HG03025 (cell line): Measurements from ENCODE around the gene RHOD.

Experiments used
- ATAC-seq: cut with Tn5 transposase; IDR thresholded peaks from one replicate; pipeline ENCODE4 v1.9.1; 2021; ENCODE audit warnings: mild to moderate bottlenecking, moderate library complexity; ENCODE audit not compliant: unreplicated experiment, low FRiP score

The RHOD gene

DNA sequence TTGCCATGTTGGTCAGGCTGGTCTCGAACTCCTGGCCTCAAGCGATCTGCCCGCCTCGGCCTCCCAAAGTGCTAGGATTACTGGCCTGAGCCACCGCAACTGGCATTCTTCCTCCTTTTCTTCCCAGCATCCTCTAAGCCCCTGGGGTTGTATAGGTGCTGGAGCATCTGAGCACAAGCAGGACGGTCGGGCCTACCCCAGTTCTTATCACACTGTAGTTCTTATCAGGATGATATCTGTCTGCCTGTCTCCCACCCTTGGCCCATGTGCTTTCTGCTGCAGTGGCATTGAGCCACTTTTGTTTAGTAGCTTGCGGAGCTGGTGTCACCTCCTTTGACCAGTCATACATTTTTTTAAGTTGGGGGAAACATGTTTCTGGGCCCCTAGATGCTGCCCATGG is 1.9 kb downstream of the RHOD start:
- no peak for ATAC-seq

DNA sequence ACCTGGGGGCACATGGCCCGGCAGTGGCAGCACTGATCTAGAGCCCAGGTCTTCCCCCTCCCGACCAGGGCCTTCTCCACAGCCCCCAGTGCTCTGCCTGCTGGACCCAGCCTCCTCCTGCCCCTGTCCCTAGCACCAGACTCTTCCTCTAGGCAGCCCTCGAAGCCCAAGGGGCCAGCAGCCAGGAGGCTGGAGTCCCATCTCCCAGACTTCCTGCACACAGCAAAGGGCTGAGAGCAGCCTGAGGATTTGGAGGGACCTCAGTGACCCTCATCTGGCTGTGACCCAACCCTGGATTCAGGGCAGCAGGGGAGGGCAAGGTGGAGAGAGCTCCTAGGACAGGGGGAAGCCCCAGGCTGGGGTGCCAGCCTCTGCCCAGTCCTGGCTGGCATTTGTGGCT is 3.0 kb downstream of the RHOD start:
- ATAC-seq: no peak

DNA sequence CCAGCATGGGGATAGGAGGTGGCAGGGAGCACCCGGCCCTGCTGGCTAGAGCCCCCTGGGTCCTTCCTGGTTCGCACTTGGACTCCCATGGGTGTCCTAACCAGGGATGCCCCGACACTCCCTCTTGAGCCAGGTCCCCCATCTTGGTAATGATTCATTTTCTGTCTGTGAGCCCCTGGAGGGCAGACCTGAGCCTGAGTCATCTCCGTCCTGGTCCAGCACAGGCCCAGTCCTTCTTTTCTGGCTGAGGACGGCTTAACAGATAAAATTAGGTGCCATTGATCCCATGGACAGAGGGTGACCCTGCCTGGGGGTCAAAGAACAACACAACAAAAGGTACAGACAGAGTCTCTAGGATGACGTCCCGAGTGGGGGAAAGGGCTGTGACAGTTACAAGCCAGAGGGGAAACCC is 3.5 kb downstream of the RHOD start:
- ATAC-seq: no peak

DNA sequence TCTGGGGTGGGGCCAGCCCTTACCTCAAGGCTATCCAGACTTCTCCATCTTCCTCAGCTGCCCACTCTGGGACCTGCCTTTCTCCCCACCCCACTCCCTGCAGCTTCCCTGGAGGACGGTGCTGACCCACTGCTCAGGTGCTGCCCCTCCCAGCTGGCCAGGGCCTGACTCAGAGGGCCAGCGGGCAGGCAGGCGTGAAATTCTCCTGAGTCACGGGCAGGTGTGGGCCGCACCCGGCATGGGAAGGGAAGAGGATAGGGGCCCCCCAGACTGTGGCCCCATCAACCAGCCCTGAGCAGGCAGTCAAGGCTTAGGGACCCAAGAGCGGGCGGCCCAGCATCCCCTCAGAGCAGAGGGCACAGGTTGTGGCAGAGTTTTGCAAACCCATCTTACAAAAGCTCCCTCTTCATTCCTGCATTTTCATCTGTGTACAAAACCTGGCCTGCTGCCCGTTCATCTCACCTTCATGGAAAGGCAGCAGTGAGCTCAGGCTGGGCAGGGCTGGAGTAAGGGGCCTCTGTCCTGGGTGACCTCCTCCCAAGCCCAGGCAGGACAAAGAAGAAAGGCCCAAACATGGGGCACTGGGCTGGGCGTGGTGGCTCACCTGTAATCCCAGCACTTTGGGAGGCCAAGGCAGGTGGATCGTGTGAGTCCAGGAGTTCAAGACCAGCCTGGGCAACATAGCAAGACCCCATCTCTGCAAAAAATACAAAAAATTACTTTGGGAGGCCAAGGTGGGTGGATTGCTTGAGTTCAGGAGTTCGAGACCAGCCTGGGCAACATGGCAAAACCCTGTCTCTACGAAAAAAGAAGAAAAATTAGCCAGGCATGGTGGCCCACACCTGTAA is 6.1 kb downstream of the RHOD start:
- no peak for ATAC-seq

DNA sequence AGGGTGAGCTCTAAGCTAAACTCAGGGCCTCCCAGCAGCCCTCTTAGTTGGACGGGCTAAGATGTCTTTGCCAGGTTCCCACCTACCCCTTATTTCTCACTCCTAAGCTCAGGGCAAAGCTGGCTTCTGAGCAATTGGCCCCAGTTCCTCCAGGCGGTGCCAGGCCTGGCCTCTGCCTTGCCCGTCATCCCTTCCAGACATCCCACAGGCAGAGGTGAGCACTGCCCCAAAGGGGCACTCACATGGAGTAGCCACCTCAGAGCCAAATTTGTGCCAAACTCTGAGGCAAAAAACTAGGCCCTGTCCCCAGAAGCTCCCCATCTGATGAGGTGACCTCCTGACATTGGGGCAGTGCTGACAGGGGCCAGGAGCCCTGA is 9.7 kb downstream of the RHOD start:
- no peak for ATAC-seq

DNA sequence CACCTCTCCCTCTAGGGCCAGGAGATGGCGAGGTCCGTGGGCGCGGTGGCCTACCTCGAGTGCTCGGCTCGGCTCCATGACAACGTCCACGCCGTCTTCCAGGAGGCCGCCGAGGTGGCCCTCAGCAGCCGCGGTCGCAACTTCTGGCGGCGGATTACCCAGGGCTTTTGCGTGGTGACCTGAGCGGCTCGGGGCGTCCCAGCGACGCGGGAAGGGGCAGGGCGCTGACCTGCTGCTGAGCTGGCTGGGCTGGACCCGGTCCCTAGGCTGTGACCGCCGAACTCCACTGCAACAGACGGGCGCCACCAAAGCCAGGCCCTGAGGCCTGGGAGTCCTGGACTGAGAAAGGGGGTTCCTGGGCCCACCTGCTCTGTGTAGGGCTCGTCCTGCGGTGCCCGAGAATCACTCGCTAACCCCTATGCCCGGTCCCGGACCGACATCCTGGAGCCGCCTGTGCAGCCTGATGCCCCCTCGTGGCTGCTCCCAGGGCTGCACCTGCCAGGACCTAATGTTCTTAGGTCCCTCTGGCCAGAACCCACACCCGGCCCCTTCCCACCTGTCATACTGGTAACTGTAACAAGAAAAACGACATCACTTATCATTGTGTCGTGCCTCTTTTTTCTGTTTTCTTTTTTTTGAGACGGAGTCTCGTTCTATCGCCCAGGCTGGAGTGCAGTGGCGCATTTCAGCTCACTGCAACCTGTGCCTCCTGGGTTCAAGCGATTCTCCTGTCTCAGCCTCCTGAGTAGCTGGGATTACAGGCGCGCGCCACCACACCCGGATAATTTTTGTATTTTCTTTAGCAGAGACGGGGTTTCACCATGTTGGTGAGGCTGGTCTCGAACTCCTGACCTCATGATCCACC is 15.0 kb downstream of the RHOD start:
- ATAC-seq: no peak

DNA sequence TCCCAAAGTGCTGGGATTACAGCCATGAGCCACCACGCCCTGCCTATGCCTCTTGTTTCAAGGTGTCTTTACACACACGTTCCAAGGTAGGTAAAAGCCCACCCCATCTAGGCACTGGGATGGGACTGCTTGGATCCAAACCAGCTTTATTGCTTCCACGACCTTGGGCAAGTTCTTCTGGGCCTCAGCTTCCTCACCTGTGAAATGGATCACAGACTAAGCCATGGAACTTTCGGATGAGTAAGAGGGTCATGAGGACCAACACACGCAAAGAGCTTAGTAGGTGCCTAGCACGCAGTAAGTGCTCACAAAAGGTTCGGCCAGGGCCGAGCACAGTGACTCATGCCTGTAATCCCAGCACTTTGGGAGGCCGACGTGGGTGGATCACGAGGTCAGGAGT is 15.6 kb downstream of the RHOD start:
- ATAC-seq: no peak

DNA sequence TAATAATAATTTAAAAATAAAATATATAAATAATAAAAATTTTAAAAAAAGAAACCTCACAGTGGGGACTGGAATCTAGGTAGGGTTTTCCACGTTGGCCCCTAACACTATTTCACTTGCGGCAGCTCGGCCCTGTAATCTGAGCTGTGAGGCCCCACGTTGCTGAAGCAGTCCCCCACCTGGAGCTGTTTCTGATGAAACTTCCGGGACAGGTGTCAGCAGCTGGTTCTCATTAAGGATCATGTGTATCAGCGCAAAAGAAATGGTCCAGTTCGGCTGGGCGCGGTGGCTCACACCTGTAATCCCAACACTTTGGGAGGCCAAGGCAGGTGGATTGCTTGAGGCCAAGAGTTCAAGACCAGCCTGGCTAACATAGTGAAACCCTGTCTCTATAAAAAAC is 17.3 kb downstream of the RHOD start:
- ATAC-seq: no peak

DNA sequence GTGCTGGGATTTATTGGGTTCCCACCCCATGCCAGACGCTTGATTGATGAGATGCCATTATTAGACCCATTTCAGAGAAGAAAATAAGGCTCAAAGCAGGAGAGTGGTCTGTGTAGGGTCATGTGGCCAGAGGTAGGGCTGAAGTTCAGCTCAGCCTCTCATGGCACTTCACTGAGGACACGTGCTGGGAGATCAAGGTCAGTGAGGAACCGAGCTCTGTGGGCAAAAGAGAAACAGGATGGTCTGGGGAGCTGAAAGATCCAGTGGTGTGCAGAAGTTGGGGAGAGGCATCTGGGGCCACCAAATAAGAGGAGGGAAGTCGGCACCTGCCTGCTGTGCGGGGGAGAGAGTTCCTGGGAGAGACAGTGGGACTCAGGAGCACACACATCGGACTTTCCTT is 19.6 kb downstream of the RHOD start:
- no peak for ATAC-seq

DNA sequence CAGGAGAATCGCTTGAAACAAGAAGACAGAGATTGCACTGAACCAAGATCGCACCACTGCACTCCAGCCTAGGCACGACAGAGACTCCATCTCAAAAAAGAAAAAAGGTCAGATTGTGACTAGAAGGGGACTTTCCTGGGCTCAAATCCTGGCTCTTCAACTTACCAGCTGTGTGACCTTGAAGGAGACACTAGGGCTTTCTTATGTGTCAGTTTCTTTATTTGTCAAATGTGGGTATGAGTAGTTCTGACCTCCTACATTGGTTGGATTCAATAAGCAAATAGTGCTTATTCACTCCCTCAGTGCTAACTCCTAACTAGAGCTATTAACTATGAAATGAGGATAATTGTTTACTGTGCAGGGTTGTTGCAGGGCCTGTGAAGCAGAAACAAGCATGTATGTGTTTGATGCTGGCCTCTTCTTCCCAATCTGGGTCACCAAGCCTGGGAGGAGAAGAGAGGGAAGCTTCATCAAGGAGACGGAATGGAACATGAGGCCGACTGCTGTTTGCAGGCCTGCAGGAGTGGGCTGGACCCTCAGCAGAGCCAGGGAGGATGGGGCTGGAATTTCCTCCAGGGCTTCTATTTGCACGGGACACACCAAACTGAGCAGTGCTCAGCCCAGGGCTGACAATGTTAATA is 22.5 kb downstream of the RHOD start:
- no peak for ATAC-seq

DNA sequence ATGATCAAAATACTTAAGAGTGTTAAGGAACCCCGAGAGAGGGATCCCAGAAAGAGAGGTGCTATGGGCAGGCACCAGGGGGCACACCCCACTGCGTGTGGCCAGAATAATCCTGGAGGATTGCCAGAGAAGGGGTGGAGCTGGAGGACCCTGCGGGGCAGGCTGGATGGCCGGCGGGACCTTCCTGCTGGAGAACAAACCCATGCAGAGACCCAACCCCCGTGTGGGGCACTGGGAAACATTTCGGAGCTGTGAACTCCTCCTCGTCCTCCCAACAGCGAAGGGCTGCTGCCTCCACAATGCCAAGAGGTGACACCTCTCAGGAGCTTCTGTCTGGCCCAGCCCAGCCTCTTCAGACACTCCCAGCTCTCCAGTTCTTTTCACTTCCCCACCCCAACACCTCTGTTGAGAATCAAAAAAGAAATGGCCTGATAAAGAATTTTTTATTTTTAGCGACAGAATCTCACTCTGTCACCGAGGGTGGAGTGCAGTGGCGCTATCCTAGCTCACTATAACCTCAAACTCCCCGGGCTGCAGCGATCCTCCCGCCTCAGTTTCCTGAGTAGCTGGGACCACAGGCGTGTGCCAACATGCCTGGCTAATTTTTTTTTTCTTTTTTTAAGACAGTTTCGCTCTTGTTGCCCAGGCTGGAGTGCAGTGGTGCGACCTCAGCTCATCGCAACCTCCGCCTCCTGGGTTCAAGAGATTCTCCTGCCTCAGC is 25.6 kb downstream of the RHOD start:
- ATAC-seq: no peak

DNA sequence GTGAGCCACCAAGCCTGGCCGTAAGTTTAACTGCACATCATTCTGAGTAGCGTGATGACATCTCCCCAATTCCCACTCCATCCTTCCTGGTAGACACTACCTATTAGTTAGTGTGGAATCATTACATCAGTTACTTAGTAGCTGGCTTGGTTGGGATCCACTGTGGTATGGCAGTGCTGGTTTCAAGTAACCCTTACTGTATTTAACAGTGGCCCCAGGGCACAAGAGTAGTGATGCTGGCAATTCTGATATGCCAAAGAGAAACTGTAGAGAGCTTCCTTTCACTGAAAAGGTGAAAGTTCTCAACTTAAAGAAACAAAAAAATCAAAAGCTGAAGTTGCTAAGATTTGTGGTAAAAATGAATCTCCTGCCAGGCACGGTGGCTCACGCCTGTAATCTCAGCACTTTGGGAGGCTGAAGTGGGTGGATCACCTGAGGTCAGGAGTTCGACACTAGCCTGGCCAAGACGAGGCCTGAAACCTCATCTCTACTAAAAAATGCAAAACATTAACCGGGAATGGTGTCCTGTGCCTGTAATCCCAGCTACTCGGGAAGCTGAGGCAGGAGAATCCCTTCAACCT is 27.2 kb downstream of the RHOD start:
- ATAC-seq: no peak

DNA sequence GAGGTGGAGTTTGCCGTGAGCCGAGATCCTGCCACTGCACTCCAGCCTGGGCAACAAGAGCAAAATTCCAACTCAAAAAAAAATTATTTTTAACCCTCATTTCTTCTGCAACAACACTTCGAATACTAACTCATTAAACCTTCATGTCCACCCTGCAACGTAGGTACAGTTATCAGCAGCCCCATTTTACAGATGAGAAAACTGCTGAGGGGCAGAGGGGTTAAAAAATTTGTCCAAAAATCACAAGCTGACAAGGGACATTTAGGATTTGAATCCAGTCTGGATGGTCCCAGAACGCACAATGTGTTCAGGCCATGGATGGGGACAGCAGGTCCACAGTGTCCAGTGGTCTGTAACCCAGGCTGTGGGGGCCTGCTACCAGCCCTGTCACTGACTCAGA is 29.0 kb downstream of the RHOD start:
- ATAC-seq: no peak

DNA sequence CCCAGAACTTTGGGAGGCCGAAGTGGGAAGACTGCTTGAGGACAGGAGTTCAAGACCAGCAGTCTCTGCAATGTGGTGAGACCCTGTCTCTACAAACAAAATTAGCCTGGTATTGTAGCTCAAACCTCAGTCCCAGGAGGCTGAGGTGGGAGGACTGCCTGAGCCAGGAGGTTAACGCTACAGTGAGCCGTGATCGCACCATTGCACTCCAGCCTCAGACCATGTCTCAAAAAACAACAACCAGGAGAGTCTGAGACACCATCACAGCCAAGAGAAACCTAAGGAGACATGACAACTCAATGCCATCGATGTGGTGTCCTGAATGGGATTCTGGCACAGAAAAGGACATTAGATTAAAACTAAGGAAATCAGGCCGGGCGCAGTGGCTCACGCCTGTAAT is 34.1 kb downstream of the RHOD start:
- no peak for ATAC-seq

DNA sequence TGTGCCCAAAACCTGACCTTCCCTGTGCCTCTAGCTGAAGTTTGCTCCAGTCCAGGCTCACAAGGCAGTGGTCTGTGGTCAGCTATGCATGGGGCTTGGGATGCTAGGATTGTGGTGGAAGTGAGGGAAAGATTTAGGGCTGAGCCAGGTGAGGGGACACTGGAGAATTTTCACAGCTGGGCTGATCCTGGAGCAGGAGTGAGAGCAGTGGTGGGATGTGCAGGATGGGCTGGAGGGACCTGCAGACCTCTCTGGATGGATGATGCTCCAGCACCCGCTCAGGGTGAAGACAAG is 38.5 kb downstream of the RHOD start:
- ATAC-seq: no peak

DNA sequence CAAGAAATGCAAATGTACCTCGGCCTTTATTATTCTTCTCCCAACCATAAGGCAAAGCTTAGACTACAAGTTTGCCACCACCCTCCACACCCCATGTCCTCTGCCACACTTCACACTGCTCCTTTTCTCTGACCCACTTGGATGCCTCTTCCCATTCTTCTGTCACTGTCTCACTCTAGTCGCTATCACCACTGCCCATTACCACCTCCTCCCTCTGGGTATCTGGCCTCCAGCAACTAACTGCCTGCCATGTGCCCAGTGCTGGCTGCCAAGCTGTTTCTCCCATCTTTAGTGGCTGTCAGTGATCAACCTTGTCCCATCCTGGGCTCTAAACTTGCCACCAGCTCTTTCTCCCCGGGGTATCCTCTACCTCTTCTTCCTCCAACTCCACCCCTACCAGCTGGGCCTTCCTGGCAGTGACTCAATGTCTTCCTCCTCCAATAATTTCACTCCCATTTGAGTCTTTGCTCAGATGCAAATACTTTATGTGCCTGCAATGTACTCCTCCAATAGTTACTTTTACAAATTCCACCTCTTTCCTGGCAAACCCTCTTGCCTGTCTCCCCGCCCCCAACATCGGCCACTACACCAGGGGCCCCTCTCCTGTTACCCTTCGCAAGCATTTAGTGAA is 42.3 kb downstream of the RHOD start:
- no peak for ATAC-seq

DNA sequence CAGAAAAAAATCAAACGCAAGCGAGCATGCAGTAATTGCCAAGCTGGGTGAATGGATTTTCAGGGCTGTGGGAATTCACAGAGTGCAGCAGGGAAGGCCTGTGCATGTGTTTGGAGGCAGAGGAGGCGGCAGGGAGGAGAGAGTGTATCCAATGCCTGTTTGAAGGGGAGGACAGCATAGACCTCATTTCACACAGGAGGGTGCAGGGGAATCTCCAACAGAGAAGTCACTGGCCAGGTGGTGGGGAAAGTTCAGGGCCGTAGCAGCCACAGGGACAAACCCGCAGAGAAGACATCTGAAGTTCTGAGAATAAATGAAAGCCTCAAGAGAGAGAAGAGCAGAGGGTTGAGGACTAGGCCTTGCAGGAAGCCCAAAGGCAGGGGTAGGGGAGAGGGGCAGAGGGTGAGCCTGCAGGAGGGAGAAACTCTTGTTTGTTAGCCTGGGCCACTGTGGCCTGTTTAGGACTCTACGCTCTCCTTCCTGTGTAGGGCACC is 43.2 kb downstream of the RHOD start:
- no peak for ATAC-seq

DNA sequence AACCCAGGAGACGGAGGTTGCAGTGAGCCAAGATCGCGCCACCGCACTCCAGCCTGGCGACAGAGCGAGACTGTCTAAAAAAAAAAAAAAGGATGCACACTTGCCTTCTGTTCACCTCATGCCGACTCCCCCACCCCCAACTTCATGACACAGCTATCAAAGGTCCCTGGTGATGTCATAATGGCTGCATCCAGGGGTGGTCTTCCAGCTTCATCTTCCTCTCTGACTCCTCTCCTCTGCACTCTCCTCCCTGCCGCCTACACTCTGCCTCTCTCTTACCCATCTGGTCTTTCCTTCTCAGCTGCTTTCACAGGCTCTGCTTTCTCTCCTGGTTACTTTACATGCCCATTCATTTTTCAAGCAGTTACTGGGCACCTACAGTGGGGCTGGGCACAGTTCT is 46.0 kb downstream of the RHOD start:
- no peak for ATAC-seq

DNA sequence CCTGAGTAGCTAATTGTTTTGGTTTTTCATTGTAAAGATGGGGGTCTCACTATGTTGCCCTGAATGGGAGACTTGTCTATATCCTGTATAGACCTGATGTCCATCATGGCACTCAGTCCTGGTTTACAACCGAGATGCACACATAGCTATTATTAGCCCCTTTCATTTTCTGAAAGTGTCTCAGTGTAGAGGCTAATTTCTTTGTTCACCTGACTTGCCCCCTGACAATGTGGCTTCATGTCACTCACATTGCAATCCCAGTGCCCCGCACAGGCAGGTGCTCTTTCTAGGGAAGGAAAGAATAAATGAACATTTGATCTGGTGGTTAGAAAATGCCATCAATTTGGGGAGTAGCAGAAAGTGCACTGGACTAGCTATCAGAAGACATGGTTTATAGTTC is 49.3 kb downstream of the RHOD start:
- ATAC-seq: no peak

DNA sequence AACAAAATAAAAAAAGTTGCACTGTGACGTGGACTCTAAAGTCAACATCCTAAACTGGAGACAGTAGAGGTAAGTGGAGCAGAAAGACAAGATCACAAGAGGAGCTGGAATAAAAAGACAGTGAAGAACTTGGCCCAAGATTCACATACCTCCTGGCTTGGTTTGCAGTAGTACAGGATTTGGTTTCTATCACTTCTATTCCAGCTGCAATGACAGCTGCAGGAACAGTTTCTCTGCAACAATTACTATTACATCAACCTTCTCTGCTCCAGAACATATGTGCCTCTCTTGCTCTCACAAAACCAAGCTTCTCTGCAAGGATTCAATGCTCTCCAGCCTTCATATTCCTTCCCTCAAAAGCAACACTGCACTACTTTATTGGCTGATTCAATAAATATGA is 54.6 kb downstream of the RHOD start:
- ATAC-seq: no peak
